ENCODE results near the gene PSTPIP1.

GRCh38 chr15:76996076-76996525, 1.2 kb downstream of the PSTPIP1 start:
- TF ChIP-seq POLR2AphosphoS5 (IDR thresholded peaks at IDR 0.05) (no peak), CTCF (IDR thresholded peaks at IDR 0.05) (no peak), POLR2A (IDR thresholded peaks at IDR 0.05; ENCODE audit: low read depth) (no peak), EP300 (IDR thresholded peaks at IDR 0.05) (no peak)
